ENCODE data around the gene MVK. TPM values are rescaled to one million over a fixed set of nuclear protein-coding genes. Genes with fewer than 3 reads are reported as not detected.

MVK gene
- total and polyA plus RNA-seq, 7 donors = 9.1 to 40.8 (median 13.8) TPM

DNA sequence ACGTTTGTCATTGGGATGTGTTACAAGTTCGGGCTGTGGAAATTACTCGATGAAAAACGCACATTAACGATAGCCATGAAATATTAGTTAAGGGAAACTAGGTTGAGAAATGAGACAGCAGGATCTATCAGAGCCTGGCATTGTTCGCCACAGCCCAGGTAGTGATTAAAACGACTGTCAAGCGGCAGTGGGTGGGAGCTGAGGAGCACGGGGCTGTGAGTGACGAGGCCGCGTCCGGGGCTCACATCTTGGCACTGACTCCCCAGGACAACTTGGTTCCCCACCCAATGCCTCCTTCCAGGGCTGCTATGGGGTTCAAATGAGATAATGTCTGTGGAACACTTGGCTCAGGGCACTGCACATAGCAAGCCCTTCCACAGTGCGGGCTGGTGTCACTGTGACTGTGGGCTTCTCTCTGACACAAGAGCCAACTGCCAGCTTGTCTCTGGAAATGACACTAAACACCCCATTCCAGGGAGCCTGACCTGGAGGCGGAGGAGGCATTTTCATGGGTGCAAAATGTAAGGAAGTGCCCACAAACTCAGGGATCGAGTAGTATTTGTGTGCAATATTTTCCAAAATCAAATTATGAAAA is 19.6 kb upstream of the MVK start:
- no peaks in the 10 kb centered on the region for H3K4me1 ChIP-seq
- H3K27me3 ChIP-seq = peaks cover 0 to 50% (median 23%) of the 10 kb centered on the region in 3 donors
- no peaks in the 10 kb centered on the region for H3K36me3 ChIP-seq
- TF ChIP-seq POLR2A (IDR thresholded peaks at IDR 0.05) = no peak
- TF ChIP-seq, protein P1, sequence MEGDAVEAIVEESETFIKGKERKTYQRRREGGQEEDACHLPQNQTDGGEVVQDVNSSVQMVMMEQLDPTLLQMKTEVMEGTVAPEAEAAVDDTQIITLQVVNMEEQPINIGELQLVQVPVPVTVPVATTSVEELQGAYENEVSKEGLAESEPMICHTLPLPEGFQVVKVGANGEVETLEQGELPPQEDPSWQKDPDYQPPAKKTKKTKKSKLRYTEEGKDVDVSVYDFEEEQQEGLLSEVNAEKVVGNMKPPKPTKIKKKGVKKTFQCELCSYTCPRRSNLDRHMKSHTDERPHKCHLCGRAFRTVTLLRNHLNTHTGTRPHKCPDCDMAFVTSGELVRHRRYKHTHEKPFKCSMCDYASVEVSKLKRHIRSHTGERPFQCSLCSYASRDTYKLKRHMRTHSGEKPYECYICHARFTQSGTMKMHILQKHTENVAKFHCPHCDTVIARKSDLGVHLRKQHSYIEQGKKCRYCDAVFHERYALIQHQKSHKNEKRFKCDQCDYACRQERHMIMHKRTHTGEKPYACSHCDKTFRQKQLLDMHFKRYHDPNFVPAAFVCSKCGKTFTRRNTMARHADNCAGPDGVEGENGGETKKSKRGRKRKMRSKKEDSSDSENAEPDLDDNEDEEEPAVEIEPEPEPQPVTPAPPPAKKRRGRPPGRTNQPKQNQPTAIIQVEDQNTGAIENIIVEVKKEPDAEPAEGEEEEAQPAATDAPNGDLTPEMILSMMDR (IDR thresholded peaks at IDR 0.05) = no peak
- TF ChIP-seq EP300 (IDR thresholded peaks at IDR 0.05) = no peak
- TF ChIP-seq POLR2AphosphoS5 (IDR thresholded peaks at IDR 0.05) = no peak
- no peak overlapping the region for H3K4me3 ChIP-seq
- WGBS, 2 donors = 57 to 71% methylated on average over 16 of the region's 16 CpGs
- no peak for DNase-seq
- intact Hi-C loops (cut with DNase I) = no loop called here
- no peaks in the 10 kb centered on the region for H3K9me3 ChIP-seq
- no peak overlapping the region for H3K27ac ChIP-seq

- intact Hi-C loops (cut with DNase I) = no loop called here
- H3K4me3 ChIP-seq = no peak overlapping the region
- no peak overlapping the region for H3K27ac ChIP-seq
- no peaks in the 10 kb centered on the region for H3K36me3 ChIP-seq
- H3K9me3 ChIP-seq = no peaks in the 10 kb centered on the region
- no peak for TF ChIP-seq EP300 (IDR thresholded peaks at IDR 0.05)
- H3K27me3 ChIP-seq = peaks cover 0 to 43% (median 21%) of the 10 kb centered on the region in 3 donors
- 61 to 81% methylated on average over 6 of the region's 6 CpGs for WGBS, 2 donors
- DNase-seq = no peak
- no peaks in the 10 kb centered on the region for H3K4me1 ChIP-seq
Observed at GRCh38 chr12:109554761-109555160, 18.8 kb upstream of the MVK start.

DNA sequence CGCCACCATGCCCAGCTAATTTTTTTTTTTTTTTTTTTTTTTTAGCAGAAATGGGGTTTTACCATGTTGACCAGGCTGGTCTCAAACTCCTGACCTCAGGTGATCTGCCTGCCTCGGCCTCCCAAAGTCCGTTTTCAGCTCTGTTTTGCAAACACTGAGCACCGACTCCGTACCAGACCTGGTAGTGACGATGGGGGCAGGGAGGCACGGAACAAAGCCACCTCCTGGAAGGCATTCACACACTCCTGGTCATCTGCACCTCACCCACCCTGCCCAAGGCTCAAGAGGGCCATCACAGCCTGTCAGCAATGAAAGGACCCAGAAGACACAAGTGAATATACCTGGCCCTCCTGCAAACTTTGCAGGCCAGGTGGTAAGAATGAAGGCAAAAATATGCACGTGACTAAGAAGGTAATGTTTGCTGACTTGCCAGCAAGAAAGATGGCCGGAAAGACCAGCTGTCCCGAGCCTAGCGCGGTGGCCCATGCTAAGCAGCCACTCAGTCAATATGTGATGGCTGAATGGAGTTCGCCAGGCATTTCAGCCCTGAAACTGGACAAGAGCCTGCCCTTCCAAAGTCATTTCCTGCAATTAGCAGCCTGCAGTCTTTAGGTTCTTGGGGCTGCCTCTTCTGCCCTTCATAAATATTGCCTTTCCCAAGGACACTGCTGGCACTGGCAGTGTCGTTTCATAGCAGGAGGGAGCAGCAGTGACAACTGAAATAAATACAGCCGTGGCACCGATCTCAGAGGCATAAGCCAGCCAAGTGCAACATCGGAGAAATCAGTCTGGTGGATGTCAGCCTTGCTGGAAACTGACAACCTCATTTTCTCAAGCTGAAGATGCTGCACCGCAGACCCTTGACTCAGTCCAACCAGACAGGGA is 17.9 kb upstream of the MVK start:
- Histone ChIP-seq H3K27me3 (peaks cover 0 to 34% (median 12%) of the 10 kb centered on the region in 3 donors), H3K4me3 (no peak overlapping the region), H3K27ac (no peak overlapping the region), H3K36me3 (peaks cover 0 to under 1% (median 0%) of the 10 kb centered on the region in 4 donors), H3K9me3 (no peaks in the 10 kb centered on the region), H3K4me1 (no peaks in the 10 kb centered on the region)
- DNase-seq = no peak
- TF ChIP-seq, protein P1 (IDR thresholded peaks at IDR 0.05) = no peak
- TF ChIP-seq POLR2AphosphoS5 (IDR thresholded peaks at IDR 0.05) = no peak
- TF ChIP-seq EP300 (IDR thresholded peaks at IDR 0.05) = no peak
- TF ChIP-seq POLR2A (IDR thresholded peaks at IDR 0.05) = no peak
- intact Hi-C loops (cut with DNase I) = no loop called here
- WGBS, 2 donors = 82% methylated on average over 18 of the region's 18 CpGs

- Histone ChIP-seq H3K36me3 (peaks cover 0 to 13% (median 0%) of the 10 kb centered on the region in 4 donors), H3K27ac (no peak overlapping the region), H3K4me3 (no peak overlapping the region), H3K4me1 (no peaks in the 10 kb centered on the region), H3K27me3 (peaks cover 0 to 21% (median 0%) of the 10 kb centered on the region in 3 donors), H3K9me3 (no peaks in the 10 kb centered on the region)
- DNase-seq = no peak
- intact Hi-C loops (cut with DNase I) = no loop called here
- TF ChIP-seq POLR2A (IDR thresholded peaks at IDR 0.05) (no peak), EP300 (IDR thresholded peaks at IDR 0.05) (no peak), POLR2AphosphoS5 (IDR thresholded peaks at IDR 0.05) (no peak)
- TF ChIP-seq, protein P1 (IDR thresholded peaks at IDR 0.05) = no peak
- 88 to 93% methylated on average over 10 of the region's 10 CpGs for WGBS, 2 donors
Observed at GRCh38 chr12:109557200-109557599, 16.4 kb upstream of the MVK start.

DNA sequence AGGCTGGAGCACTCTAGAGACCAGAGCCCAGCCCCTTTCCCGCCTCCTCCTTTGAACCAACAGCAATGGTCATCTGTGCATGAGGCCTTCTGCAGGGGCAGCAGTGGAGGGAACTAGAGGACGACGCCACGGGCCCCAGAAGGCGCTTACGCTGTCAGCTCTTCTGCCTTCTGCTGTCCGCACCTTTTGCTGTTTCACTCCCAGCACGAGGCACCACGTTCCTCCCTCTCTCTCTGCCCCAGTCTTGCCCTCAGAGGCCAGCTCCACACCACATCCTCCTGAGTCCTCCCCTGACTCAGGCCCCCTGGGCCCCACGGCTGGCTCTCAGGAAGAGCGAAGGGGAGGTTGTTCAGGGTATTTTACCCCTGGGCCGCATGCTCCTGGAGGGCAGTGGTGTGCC is 15.8 kb upstream of the MVK start:
- 83 to 89% methylated on average over 12 of the region's 12 CpGs for WGBS, 2 donors
- Histone ChIP-seq H3K9me3 (no peaks in the 10 kb centered on the region), H3K36me3 (peaks cover 0 to 19% (median 1%) of the 10 kb centered on the region in 4 donors), H3K27ac (no peak overlapping the region), H3K4me3 (no peak overlapping the region), H3K27me3 (peaks cover 0 to 15% (median 0%) of the 10 kb centered on the region in 3 donors), H3K4me1 (no peaks in the 10 kb centered on the region)
- intact Hi-C loops (cut with DNase I) = no loop called here
- TF ChIP-seq EP300 (IDR thresholded peaks at IDR 0.05) = no peak
- no peak for TF ChIP-seq POLR2AphosphoS5 (IDR thresholded peaks at IDR 0.05)
- TF ChIP-seq, protein P1 (IDR thresholded peaks at IDR 0.05) = no peak
- no peak for TF ChIP-seq POLR2A (IDR thresholded peaks at IDR 0.05)
- no peak for DNase-seq
